ENCODE data around the gene APOBEC3G. TPM values are rescaled to one million over a fixed set of nuclear protein-coding genes. Genes with fewer than 3 reads are reported as not detected.

The APOBEC3G gene
- total and polyA plus RNA-seq, 10 of the 15 experiments (the other 5 are each of a cell fraction or from before 2014, with no cell fraction given): 103 to 232 (median 152) TPM

DNA sequence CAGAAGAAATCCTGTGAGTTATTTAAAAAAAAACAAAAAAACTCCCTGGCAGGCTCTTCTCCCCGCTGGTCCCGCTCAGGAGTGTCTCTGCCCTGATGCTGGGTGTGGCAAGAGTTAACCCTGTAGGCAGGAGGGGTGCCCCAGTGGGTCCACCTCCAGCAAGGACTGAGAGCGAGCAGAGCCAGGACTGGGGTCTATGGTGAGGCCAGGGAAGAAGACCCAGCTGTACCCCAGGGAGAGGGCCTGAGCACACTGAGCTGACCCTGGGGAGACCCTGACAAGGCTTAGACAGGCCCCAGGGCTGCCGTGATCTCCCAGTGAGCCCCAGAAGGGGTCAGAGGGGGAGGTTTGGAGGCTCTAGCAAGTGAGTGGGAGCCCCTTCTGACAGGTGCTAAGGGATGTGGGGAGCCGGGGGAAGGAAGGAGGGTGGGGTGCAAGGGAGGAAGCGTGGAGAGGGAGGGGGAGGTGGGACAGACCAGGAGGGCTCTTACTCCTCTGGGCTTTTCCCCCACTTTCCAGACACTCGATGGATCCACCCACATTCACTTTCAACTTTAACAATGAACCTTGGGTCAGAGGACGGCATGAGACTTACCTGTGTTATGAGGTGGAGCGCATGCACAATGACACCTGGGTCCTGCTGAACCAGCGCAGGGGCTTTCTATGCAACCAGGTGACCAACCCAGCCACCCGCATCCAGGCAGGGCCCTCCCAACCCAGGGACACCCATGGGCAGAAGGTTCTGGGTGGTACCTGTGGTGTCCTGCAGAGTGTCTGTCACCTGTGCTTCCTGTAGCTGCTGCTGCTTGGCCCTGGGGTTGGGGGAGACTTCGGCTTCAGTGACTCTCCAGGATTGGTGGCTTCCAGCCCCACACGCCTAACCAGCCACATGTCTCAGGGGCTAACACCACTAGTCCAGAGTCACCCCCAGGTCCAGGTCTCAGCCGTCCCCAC is 6.4 kb downstream of the APOBEC3G start:
- Histone ChIP-seq H3K27me3 (replicated peaks in 1 of 2; ENCODE audit: control insufficient read depth in 2 of 2, insufficient read depth in 2 of 2, low read length in 1 of 2) (no peaks in the 10 kb centered on the region), H3K27ac (ENCODE audit: control insufficient read depth, insufficient read depth) (no peak overlapping the region), H3K4me3 (no peak overlapping the region), H3K4me1 (ENCODE audit: control insufficient read depth, insufficient read depth, low read length) (peaks cover 25% of the 10 kb centered on the region), H3K79me2 (ENCODE audit: control insufficient read depth, insufficient read depth, low read length) (peaks cover 20% of the 10 kb centered on the region), H2AFZ (ENCODE audit: control insufficient read depth, low read depth, low read length) (no peak overlapping the region), H3K36me3 (ENCODE audit: control insufficient read depth in 2 of 2, insufficient read depth in 2 of 2, low read length in 1 of 2) (peaks cover 1 to 6% of the 10 kb centered on the region in 2 experiments; a peak in 2 of 4 replicates), H4K20me1 (ENCODE audit: control insufficient read depth, insufficient read depth) (no peaks in the 10 kb centered on the region), H3K4me2 (ENCODE audit: control insufficient read depth, insufficient read depth) (no peak overlapping the region), H3K9ac (ENCODE audit: control insufficient read depth, insufficient read depth, low read length) (no peak overlapping the region), H3K9me3 (replicated peaks; ENCODE audit: control insufficient read depth, insufficient read depth, low read length) (no peaks in the 10 kb centered on the region)
- ATAC-seq (no peak), FAIRE-seq (no peak), DNase-seq (ENCODE audit: low read depth, low spot score) (no peak)
- no peak for TF ChIP-seq NR2C2 (IDR thresholded peaks at IDR 0.05; ENCODE audit: borderline replicate concordance, control insufficient read depth, insufficient read length, low read depth)
- TF ChIP-seq POLR2AphosphoS5 (IDR thresholded peaks at IDR 0.05; ENCODE audit: low read length): 0 out of 2 replicates have a peak, but pooled peaks have one; percentile 20
- BruUV-seq (replicated peaks): no TSS peak
- ChIA-PET RAD21 (ENCODE audit: unreplicated experiment) (interaction anchor here (0.6 to 0.9 kb wide), 2 partner anchors 14 to 69 kb away, joined by 3 read pairs; partner anchors contain the start of gene APOBEC3H), SMC1A (ENCODE audit: uncharacterized antibody, unreplicated experiment) (interaction anchor here (0.9 kb wide), 1 partner anchor 38 kb away, joined by 3 read pairs; no protein-coding TSS in a partner anchor), CTCF (interaction anchor here (0.6 kb wide), 1 partner anchor 30 kb away, joined by 3 read pairs; no protein-coding TSS in a partner anchor), POLR2A (interaction anchor here (0.6 to 4.8 kb wide), 3 partner anchors 13 to 68 kb away, joined by 3 to 44 read pairs (median 3); partner anchors contain the start of gene APOBEC3H)
- intact Hi-C loops (cut with micrococcal nuclease; ENCODE audit: unreplicated experiment) (no loop called here), in situ Hi-C loops (cut with MboI) (no loop called here)
- WGBS (ENCODE audit: insufficient coverage, insufficient replicate concordance, low lambda C conversion rate, missing lambda C conversion rate): 78% methylated on average over 12 of the region's 14 CpGs

DNA sequence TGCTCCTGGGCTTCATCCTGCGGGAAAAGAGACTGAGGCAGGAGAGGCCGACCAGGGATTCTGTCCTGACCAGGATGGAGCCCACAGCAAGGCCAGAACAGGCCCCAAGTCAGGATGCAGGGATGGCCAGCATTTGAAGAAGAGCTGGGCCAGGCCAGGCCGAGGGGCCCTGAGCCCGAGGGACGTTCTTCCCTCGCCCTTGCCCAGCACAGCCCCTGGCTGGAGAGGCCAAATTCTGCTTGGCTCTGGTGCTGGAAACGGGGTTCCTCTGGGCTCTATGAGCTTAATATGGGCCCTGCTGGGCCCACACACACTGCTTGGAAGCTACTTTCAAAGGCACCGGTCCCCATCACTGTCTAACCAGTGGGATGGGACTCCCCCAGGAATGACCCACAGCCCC is 7.6 kb downstream of the APOBEC3G start:
- Histone ChIP-seq H3K79me2 (ENCODE audit: control insufficient read depth, insufficient read depth, low read length) (peaks cover 12% of the 10 kb centered on the region), H3K4me1 (ENCODE audit: control insufficient read depth, insufficient read depth, low read length) (peaks cover 24% of the 10 kb centered on the region), H2AFZ (ENCODE audit: control insufficient read depth, low read depth, low read length) (no peak overlapping the region), H3K9me3 (replicated peaks; ENCODE audit: control insufficient read depth, insufficient read depth, low read length) (no peaks in the 10 kb centered on the region), H3K4me3 (no peak overlapping the region), H3K27ac (ENCODE audit: control insufficient read depth, insufficient read depth) (no peak overlapping the region), H3K4me2 (ENCODE audit: control insufficient read depth, insufficient read depth) (no peak overlapping the region), H3K27me3 (replicated peaks in 1 of 2; ENCODE audit: control insufficient read depth in 2 of 2, insufficient read depth in 2 of 2, low read length in 1 of 2) (no peaks in the 10 kb centered on the region), H3K36me3 (ENCODE audit: control insufficient read depth in 2 of 2, insufficient read depth in 2 of 2, low read length in 1 of 2) (peaks cover 1 to 6% of the 10 kb centered on the region in 2 experiments; a peak in 2 of 4 replicates), H4K20me1 (ENCODE audit: control insufficient read depth, insufficient read depth) (no peaks in the 10 kb centered on the region), H3K9ac (ENCODE audit: control insufficient read depth, insufficient read depth, low read length) (no peak overlapping the region)
- BruUV-seq (replicated peaks): no TSS peak
- FAIRE-seq (no peak), DNase-seq (ENCODE audit: low read depth, low spot score) (no peak), ATAC-seq (no peak)
- WGBS (ENCODE audit: insufficient coverage, insufficient replicate concordance, low lambda C conversion rate, missing lambda C conversion rate): 96% methylated on average over 8 of the region's 8 CpGs
- no peak for TF ChIP-seq SMAD5 (IDR thresholded peaks at IDR 0.05; ENCODE audit: low read depth)
- ChIA-PET CTCF (interaction anchor here (0.6 kb wide), 2 partner anchors 29 to 64 kb away, joined by 3 to 4 read pairs; no protein-coding TSS in a partner anchor), POLR2A (interaction anchor here (0.5 to 1.1 kb wide), 4 partner anchors 14 to 222 kb away, joined by 3 to 10 read pairs (median 4); no protein-coding TSS in a partner anchor), SMC1A (ENCODE audit: uncharacterized antibody, unreplicated experiment) (no interaction called here), RAD21 (ENCODE audit: unreplicated experiment) (interaction anchor here (0.8 kb wide), 1 partner anchor 18 kb away, joined by 3 read pairs; no protein-coding TSS in a partner anchor)
- intact Hi-C loops (cut with micrococcal nuclease; ENCODE audit: unreplicated experiment): no loop called here
- in situ Hi-C loops (cut with MboI): no loop called here
